Esophagus squamous epithelium (tissue), 4 donors: ENCODE results near the gene RBM20.

Source experiments
- POLR2A ChIP-seq, 4 donors: fragments of 450-650 bp; IDR thresholded peaks; one replicate each; pipeline ENCODE4 v1.6.1; 2017; ENCODE audit warnings: antibody characterized with exemption in 4 of 4, mild to moderate bottlenecking in 4 of 4, moderate library complexity in 3 of 4
- TF ChIP-seq, protein P1 (sequence below), 6 experiments: fragments of 450-650 bp in 4 of 6; fragments of 200-600 bp in 2 of 6; sonication (generic) in 2 of 6; IDR thresholded peaks; one replicate each; pipeline ENCODE4 v1.5.1; 2016 to 2019; ENCODE audit warnings: antibody characterized with exemption in 6 of 6, mild to moderate bottlenecking in 4 of 6, moderate library complexity in 4 of 6

DNA sequence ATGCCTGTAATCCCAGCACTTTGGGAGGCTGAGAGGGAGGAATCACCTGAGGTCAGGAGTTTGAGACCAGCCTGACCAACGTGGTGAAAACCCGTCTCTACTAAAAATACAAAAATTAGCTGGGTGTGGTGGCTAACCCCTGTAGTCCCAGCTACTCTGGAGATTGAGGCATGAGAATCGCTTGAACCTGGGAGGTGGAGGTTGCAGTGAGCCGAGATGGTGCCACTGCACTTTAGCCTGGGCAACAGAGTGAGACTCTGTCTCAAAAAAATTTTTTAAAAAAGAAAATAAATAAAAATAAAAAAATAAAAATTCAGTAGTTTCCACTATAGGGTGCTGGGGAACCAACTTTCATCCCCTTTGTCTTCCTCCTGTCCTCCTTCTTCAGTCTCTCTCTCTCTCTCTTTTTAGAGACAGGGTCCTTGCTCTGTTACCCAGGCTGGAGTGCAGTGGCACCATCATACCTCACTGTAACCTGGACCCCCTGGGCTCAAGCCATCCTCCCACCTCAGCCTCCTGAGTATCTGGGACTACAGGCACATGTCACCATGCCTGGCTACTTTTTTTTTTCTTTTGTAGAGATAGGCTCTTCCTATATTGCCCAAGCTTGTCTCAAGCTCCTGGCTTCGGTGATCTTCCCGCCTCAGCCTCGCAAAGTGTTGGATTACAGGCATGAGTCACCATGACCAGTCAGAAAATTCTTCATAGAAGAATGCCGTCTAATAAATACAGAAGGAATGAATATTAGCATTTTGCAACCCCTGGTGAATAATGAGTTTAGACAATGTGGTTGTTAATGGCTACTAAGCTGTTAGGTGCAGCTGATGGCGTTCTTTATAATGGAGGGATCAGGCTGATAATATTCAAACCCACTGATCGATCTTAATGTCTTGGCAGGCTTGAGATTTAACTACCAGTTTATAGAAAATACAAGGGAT is 20.6 kb downstream of the RBM20 start:
- TF ChIP-seq, protein P1, sequence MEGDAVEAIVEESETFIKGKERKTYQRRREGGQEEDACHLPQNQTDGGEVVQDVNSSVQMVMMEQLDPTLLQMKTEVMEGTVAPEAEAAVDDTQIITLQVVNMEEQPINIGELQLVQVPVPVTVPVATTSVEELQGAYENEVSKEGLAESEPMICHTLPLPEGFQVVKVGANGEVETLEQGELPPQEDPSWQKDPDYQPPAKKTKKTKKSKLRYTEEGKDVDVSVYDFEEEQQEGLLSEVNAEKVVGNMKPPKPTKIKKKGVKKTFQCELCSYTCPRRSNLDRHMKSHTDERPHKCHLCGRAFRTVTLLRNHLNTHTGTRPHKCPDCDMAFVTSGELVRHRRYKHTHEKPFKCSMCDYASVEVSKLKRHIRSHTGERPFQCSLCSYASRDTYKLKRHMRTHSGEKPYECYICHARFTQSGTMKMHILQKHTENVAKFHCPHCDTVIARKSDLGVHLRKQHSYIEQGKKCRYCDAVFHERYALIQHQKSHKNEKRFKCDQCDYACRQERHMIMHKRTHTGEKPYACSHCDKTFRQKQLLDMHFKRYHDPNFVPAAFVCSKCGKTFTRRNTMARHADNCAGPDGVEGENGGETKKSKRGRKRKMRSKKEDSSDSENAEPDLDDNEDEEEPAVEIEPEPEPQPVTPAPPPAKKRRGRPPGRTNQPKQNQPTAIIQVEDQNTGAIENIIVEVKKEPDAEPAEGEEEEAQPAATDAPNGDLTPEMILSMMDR (IDR thresholded peaks at IDR 0.05) = no peak
- no peak for TF ChIP-seq POLR2A (IDR thresholded peaks at IDR 0.05)
